SU-DHL-6 (cell line): Measurements from ENCODE around the gene ADGRD1.

Experiments
- CTCF ChIP-seq: fragments of 200-600 bp; sonication (generic); IDR thresholded peaks from one replicate; pipeline ENCODE4 v1.5.1; 2017; ENCODE audit warnings: antibody characterized with exemption, mild to moderate bottlenecking, low read length, moderate library complexity; ENCODE audit not compliant: insufficient read depth, poor library complexity, severe bottlenecking
- EZH2phosphoT487 ChIP-seq: fragments of 200-600 bp; sonication (generic), shearing (Covaris generic); conservative IDR thresholded peaks from 2 replicates; pipeline ENCODE4 v1.6.1; 2018; ENCODE audit warnings: mild to moderate bottlenecking, antibody characterized with exemption, low read length, moderate library complexity, mixed read lengths

DNA sequence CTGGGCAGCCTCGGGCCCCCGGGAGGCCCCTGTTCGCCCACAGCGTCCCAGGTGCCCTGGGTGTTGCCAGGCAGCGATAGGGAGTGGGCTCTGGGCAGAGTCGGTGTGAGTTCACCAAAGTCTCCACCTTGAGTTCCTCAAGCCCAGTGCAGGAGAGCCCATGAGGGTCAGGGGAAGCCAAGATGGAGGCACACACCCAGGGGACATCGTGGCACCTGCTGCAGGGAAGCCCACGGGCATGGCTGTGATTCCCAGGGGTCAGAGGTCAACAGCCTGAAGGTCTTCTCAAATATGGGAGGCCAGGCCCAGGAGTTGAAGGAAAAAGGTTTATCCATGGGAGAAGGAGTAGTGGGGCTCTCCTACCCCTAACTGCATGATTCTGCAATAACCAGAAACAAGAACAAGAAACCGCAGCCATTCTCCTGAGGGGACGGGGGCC, 148.8 kb downstream of the ADGRD1 start:
- TF ChIP-seq CTCF (no peak), EZH2phosphoT487 (no peak)
